ENCODE data around the gene OR1L1.

OR1L1 gene

DNA sequence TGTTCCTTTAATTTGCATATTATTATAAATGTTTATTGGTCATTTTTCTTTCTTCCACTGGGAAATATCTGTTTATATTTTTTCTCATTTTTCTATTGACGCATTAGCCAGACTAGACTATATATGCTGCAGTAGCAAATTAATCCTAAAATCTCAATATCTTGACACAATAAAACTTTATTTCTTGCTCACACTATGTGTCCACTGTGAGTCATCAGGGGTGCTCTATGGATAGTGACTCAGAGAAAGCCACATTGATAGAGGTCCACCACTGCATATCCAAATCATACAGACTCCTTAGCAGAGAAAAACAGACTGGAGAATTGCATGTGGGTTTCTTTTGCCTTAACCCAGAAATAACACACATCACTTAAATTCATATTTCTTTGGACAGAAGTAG lies 34.2 kb downstream of the OR1L1 start:
- no peak overlapping the region for H3K23ac ChIP-seq (ENCODE audit: low read depth, low read length, poor library complexity)
- no peaks in the 10 kb centered on the region for H3K36me3 ChIP-seq (replicated peaks in 1 of 2; ENCODE audit: control insufficient read depth in 2 of 2, insufficient read depth in 2 of 2, low read length in 2 of 2)
- no peak overlapping the region for H3K4me3 ChIP-seq (ENCODE audit: low read length in 2 of 2)
- H3K79me1 ChIP-seq (ENCODE audit: low read depth, low read length) = no peaks in the 10 kb centered on the region
- DNase-seq (ENCODE audit: low spot score) = no peak
- peaks cover 0 to 2% of the 10 kb centered on the region in 2 donors for H3K9me3 ChIP-seq (replicated peaks in 1 of 2; ENCODE audit: control insufficient read depth in 2 of 2, insufficient read depth in 1 of 2, low read depth in 1 of 2, low read length in 2 of 2)
- H3K4ac ChIP-seq (ENCODE audit: low read length) = no peak overlapping the region
- no peak overlapping the region for H2AFZ ChIP-seq (ENCODE audit: low read length)
- no peaks in the 10 kb centered on the region for H3K27me3 ChIP-seq (ENCODE audit: control insufficient read depth in 3 of 3, insufficient read depth in 3 of 3, low read depth in 1 of 3, low read length in 3 of 3)
- no peak overlapping the region for H4K91ac ChIP-seq (ENCODE audit: low read depth, low read length, poor library complexity)
- no peak overlapping the region for H3K9ac ChIP-seq (ENCODE audit: low read depth, low read length, poor library complexity)
- no peak overlapping the region for H3K27ac ChIP-seq (replicated peaks; ENCODE audit: low read length)
- no peak overlapping the region for H4K8ac ChIP-seq (ENCODE audit: low read depth, low read length)
- H2BK15ac ChIP-seq (ENCODE audit: low read length) = no peak overlapping the region
- H2AK5ac ChIP-seq (ENCODE audit: low read depth, low read length) = no peak overlapping the region
- no peak overlapping the region for H3K18ac ChIP-seq (ENCODE audit: low read length)
- no peaks in the 10 kb centered on the region for H3K4me1 ChIP-seq (ENCODE audit: control insufficient read depth in 2 of 2, insufficient read depth in 1 of 2, low read depth in 1 of 2, low read length in 2 of 2)
- H2BK120ac ChIP-seq (ENCODE audit: low read depth, low read length) = no peak overlapping the region
- H2BK12ac ChIP-seq (ENCODE audit: low read length) = no peak overlapping the region
- H3K14ac ChIP-seq (ENCODE audit: low read length) = no peak overlapping the region
- H3K4me2 ChIP-seq (ENCODE audit: insufficient read depth, low read length, poor library complexity, severe bottlenecking) = no peak overlapping the region
- WGBS, 2 donors (ENCODE audit: extremely low coverage in 2 of 2, insufficient read length in 2 of 2, insufficient replicate concordance in 1 of 2) = no CpG with 5 or more reads among the region's 1 CpG
- H2BK5ac ChIP-seq (ENCODE audit: low read length) = no peak overlapping the region
